Measurements from ENCODE around the gene LMTK2.
"Not testable (repeated sequence)": the region's sequence is repeated elsewhere in the genome, so short reads cannot be mapped to it uniquely, and the experiment has no call there.

Gene LMTK2

GRCh38 chr7:98102170-98102569 lies 4.5 kb upstream of the LMTK2 start:
- DNase-seq (ENCODE audit: low spot score) (no peak), FAIRE-seq (no peak)

DNA sequence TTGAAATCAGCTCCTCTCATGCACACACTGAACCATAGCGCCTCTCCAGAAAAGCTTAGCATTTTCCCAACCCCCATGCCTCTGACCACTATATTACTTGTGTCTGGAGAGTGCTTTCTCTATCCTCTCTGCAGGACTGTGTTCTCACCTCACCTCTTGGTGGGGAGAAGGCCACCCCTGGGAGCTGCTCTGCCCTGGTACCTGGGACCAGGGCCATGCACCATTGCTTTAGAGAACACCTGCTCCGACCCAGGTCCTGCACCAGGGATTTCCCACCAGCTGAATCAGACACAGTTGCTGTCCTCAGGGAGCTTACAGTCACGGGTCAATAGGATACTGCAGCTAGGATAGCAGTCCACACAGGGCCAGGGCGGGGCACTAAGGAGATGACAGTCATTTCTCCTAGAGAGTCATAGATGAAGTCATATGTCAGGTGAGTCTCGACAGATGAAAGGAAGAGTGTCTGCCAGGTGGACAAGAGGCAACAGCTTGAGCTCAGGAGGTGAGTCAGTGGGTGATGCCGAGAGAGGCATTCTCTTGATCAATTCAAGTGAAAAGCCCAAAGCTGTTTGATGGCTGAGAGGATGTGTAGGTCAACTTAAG lies 619 bp upstream of the LMTK2 start:
- no peak for FAIRE-seq

DNA sequence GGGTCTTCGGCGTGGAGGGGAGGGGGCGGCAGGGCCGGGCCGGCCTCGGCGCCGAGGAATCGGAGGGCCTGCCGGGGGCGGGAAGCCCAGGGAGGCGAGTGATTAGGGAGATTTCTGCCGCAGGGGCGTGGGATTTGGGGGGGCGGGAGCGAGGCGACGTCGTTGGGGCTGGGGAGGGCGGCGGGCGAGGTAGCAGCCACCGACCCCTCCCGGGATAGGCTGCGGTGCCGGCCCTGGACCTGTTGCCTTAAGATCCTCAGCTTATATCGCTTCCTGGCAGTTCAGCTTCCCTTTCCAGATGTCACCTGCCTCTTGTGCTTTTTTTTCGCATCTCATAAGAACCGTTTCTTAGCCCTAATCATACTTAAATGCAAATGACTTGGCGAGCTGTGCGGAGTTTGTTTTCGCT lies 655 bp downstream of the LMTK2 start:
- DNase-seq (ENCODE audit: low spot score): peak; percentile 50
- FAIRE-seq: no peak

More for the DNA sequence above, 619 bp upstream of the LMTK2 start:
- DNase-seq (ENCODE audit: low spot score): no peak

DNA sequence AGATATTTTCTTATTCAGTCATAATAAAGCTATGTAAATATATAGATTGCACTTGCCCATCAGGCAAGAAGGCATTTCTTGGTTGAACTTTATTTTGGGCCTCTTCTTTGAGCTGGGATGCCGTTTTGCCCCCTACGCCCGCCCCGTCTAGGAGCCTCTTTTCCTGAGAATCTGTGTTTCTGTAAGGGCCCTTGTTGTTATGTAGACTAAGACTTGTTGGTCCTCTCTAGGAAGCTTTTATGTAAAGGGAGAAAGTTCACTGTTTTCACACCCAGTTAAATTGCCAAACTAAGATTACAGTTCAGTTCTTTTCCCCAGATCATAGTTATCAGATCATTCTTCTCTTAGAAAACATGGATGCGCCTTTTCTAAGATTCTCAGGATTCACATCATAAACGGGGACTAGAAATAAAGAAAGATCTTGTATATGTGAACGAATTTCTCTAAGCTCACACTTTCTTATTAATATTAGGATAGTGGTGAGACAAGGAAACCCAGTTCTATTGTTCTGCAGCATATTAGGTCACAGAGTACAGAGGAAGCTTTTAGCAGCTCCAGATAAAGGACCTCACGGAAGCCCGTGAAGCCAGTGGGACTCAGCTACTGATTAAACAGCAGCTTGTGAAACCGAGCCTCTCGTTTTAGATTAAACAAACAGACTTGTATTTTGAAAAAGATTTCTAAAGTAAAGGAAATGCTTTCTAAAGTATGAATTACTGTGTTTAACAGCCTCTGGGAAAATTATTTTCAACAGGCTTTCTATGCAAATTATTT lies 3.8 kb downstream of the LMTK2 start:
- no peak for FAIRE-seq

GRCh38 chr7:98112077-98112476 lies 5.4 kb downstream of the LMTK2 start:
- no peak for DNase-seq (ENCODE audit: low spot score)
- no peak for FAIRE-seq

More for the DNA sequence above, 3.8 kb downstream of the LMTK2 start:
- no peak for DNase-seq (ENCODE audit: low spot score)

DNA sequence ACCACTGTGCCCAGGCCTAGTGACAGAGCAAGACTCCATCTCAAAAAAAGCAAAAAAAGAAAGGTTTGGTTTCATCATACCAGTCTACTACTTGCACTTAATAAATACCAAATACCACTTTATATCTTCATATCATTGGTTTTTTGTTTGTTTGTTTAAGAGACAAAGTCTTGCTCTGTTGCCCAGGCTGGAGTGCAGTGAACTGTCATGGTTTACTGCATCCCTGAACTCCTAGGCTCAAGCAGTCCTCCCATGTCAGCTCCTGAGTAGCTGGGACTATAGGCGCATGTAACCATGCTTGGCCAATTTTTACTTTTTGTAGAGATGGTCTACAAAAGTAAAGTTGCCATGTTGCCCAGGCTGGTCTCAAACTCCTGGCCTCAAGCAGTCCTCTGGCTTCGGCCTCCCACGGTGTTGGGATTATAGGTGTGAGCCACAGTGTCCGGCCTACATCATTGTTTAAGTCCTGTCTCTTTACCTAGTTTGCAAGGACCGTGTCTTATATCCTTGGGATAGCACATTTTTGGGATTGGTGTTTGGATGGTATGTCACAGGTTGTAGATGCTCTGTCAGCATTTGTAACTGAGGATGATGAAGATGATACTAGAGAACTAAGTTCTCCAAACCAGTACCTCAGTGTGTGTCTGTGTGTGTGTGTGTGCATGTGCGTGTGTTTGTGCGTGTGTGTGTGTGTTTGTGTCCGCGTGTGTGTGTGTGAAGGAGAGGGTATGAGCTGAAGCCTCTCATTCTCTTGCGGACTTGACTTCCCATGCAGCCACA lies 9.3 kb downstream of the LMTK2 start:
- FAIRE-seq: no peak

GRCh38 chr7:98116656-98117461 lies 10.2 kb downstream of the LMTK2 start:
- DNase-seq (ENCODE audit: low spot score) (no peak), FAIRE-seq (no peak)

More for the DNA sequence above, 9.3 kb downstream of the LMTK2 start:
- DNase-seq (ENCODE audit: low spot score): no peak

DNA sequence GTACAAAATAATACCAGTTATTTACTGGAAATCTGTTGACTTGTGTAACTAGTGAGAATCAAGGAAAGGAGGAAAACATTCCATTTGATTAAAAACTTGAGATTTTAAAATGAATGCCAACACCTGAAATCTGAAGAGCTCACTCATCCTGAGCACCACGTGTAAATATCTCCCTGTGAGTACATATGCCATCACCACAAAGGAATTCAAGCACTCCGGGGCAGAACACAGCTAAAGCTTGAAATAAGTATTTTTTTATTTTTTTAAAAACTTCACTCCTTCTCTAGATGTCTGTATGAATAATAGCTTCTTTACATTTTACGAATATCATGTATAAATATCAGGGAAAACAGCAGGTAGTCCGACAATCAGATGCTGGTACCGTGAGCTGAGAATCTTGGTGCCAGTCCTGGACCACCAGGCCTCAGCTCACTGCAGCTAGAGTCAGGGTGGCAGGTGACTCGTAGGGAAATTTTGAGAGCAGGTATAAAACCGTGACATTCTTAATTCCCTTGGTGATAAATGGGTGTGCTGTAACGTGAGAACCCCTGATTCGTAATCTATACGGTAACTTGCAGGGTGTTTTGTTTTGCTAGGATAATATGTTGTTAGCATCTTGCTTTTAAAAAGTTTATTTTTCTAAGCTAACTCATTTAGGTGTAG lies 12.7 kb downstream of the LMTK2 start:
- peak; percentile 85 for DNase-seq (ENCODE audit: low spot score)

GRCh38 chr7:98120559-98120958 lies 13.9 kb downstream of the LMTK2 start:
- DNase-seq (ENCODE audit: low spot score) (no peak), FAIRE-seq (no peak)

More for the DNA sequence above, 12.7 kb downstream of the LMTK2 start:
- no peak for FAIRE-seq

DNA sequence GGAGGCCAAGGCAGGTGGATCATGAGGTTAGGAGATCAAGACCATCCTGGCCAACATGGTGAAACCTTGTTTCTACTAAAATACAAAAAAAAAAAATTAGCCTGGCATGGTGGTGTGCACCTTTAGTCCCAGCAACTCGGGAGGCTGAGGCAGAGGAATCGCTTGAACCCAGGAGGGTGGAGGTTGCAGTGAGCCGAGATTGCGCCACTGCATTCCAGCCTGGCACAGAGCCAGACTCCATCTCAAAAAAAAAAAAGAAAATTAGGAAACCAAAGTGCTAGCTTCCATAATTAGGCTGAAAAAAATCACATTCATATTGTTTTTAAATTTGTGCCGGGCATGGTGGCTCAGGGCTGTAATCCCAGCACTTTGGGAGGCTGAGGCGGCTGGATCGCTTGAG lies 14.7 kb downstream of the LMTK2 start:
- FAIRE-seq; DNase-seq (ENCODE audit: low spot score): not testable (repeated sequence)

DNA sequence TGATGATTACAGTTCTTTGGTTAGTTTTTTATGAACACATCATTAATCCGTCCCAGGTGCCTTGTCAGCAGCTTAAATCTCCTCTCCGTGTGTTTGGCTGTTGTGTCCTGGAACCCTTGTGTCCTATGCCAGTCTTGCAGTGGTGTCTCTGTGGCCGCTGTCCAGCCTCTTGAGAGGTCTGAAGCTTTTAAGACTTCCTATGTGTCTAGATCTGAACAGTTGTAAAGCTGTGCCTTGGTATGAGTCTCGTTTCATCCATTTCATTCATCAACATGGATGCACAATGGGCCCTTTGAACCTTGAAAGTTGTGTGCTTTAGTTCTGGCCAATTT lies 16.7 kb downstream of the LMTK2 start:
- FAIRE-seq: no peak
- no peak for DNase-seq (ENCODE audit: low spot score)

DNA sequence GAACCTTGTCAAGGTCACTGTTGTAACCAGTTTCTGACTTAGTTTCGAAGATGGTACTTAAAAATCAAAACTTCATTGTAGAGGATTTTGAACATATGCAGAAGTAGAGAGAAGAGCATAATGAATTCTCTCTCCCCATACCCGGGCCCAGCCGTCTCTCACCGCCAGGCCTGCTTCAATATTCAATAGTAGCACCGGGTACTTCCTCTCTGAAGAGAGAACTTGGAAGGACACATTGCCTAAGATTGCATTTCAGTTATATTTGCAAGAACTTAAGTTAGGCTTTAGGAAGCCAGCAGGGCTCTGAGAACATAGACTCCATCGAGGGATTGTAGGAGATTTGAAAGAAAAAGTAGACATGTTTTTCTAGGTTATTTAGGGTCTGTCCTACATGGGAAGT lies 19.1 kb downstream of the LMTK2 start:
- FAIRE-seq (no peak), DNase-seq (ENCODE audit: low spot score) (no peak)

- no peak for FAIRE-seq
These were observed 19.9 kb downstream of the LMTK2 start for GRCh38 chr7:98126311-98127142.

DNA sequence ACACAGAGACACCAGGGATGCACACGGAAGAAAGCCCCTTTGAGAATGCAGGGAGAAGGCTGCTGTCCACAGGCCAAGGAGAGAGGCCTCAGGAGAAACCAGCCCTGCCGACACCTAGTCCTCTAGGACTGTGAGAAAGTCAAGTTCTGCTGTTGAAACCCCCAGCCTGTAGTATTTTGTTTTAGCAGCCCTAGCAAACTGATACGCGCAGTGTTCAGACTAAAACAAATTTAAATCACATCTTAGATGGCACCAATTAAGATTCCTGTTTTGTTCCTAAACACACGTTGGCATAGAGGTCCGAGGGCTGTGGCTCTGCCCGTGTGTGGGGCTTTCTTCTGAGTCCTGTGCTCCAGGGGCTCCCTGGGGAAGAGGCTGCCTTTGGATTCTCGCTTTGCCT lies 21.7 kb downstream of the LMTK2 start:
- DNase-seq (ENCODE audit: low spot score) (no peak), FAIRE-seq (no peak)

More at GRCh38 chr7:98126311-98127142, 19.9 kb downstream of the LMTK2 start:
- no peak for DNase-seq (ENCODE audit: low spot score)

DNA sequence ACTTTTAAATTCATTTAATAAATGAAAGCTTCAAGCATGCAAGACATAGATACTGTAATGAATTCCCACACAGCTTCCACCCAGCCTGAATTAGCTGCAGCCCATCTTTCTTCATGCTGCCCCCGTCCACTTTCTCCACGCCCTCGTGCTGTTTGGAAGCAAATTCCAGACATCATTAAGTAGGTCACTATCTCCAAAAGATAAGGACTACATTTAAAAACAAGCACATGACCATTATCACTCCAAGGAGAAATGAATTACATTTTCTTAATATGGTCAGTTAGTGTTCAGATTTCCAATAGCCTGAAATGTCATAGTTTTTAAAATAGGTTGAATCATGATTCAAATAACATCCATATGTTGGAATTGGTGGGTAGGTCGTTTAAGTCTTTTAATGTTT lies 24.3 kb downstream of the LMTK2 start:
- no peak for DNase-seq (ENCODE audit: low spot score)
- FAIRE-seq: no peak

DNA sequence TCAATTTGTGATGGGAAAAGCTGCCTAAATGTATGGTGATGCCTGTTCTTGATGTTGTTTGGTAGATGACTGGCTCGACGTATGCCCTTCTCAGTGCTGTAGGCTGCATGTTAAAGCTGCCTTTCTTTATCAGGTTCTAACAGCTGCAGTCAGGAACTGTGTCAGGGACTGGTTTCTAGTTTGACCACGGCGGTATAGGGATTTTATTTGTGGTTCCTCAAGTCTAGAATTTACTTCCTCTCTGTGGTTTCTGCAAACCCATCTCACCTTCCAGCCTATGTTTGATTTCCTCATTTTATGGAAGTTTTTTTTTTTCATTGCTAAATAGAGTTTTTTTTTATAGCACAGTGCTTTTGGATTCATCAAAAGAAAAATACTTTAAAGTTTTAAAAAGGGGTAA lies 26.5 kb downstream of the LMTK2 start:
- FAIRE-seq (no peak), DNase-seq (ENCODE audit: low spot score) (peak; percentile 37)

GRCh38 chr7:98133621-98134303 lies 27.1 kb downstream of the LMTK2 start:
- DNase-seq (ENCODE audit: low spot score) (peak; percentile 77), FAIRE-seq (no peak)

DNA sequence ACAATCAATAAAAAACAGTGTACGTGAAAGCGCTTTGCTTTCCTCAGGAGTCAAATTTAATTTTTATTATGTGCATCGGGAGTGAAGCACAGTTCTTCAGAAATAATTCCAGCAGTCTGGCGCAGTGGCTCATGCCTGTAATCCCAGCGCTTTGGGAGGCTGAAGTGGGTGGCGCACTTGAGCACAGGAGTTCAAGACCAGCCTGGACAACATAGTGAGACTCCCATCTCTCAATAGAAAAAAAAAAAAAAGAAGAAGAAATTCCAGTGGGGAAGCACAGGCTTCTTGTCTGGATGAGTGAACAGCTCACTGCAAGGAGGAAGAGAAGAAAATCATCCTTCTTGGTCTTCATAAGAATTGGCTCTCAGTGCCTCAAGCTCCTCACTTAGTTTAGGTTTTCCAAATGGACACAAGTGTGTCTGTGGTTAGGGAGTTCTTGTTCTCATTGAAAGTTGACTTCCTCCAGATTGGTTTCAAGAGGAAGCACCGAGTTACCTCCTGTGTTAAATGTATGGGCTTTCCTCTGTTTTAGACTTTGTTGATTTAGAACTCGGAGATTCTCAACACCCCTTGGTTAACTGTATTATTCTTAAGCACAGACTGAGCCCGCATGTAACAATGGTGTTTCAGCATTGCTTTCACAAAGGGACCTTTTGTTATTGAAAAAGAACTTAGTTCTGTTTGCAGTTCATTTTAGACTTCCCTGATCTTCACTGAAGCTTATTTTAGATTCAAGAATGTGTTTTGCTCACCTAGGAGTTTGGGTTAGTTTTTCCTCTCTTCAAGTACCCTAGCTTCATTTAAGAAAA lies 28.0 kb downstream of the LMTK2 start:
- DNase-seq (ENCODE audit: low spot score) (no peak), FAIRE-seq (no peak)

DNA sequence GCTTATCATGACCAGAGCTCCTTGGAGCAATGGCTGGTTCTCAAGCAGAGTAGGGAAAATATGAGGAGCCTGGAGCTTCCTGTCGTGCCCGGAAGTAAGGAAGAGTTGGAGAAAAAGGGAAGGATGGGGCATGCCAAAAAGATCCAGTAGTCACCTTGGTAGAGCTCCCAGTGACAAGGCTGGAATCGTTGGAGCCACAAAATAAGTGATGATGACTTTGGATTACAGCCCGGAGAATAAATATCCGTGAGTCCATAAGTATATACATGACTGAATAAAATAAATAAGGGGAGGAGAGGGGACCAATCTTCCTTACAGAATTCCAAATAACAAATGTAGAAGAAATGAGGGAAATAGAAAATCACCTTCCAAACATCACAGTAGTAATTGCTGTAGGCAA lies 29.3 kb downstream of the LMTK2 start:
- FAIRE-seq (no peak), DNase-seq (ENCODE audit: low spot score) (no peak)
